ENCODE data around the gene SLC22A6.

SLC22A6 gene

GRCh38 chr11:63014408-63015055, 29.8 kb upstream of the SLC22A6 start:
- no peaks in the 10 kb centered on the region for H3K4me1 ChIP-seq (ENCODE audit: control insufficient read depth in 1 of 2, insufficient read depth in 1 of 2, low read depth in 1 of 2, low read length in 1 of 2)
- peaks cover 19% of the 10 kb centered on the region for H3K27me3 ChIP-seq
- no peaks in the 10 kb centered on the region for H3K36me3 ChIP-seq
- TF ChIP-seq, protein P1, sequence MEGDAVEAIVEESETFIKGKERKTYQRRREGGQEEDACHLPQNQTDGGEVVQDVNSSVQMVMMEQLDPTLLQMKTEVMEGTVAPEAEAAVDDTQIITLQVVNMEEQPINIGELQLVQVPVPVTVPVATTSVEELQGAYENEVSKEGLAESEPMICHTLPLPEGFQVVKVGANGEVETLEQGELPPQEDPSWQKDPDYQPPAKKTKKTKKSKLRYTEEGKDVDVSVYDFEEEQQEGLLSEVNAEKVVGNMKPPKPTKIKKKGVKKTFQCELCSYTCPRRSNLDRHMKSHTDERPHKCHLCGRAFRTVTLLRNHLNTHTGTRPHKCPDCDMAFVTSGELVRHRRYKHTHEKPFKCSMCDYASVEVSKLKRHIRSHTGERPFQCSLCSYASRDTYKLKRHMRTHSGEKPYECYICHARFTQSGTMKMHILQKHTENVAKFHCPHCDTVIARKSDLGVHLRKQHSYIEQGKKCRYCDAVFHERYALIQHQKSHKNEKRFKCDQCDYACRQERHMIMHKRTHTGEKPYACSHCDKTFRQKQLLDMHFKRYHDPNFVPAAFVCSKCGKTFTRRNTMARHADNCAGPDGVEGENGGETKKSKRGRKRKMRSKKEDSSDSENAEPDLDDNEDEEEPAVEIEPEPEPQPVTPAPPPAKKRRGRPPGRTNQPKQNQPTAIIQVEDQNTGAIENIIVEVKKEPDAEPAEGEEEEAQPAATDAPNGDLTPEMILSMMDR (IDR thresholded peaks at IDR 0.05), result no peak
- no peaks in the 10 kb centered on the region for H3K9me3 ChIP-seq
- H3K27ac ChIP-seq, result no peak overlapping the region
- no peak overlapping the region for H3K4me3 ChIP-seq (ENCODE audit: low read depth in 1 of 2, low read length in 1 of 2)

DNA sequence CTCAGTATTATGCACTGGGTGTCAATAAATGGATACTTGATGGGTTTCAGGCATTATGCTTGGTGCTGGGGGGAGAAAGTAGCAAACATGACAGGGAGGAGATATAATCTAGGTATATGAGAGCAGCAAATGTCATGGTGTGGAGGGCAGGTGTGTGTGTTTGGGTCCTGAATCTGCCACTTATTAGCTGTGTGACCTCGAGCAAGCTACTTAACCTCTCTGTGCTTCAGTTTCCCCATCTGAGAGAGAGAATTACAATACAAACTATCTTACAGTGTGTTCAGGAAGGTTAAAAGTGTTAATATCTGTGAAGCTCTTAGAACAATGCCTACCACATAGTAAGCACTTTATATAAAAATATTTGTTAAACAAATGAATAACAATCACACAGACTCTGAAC, 28.1 kb upstream of the SLC22A6 start:
- H3K27ac ChIP-seq, result no peak overlapping the region
- no peaks in the 10 kb centered on the region for H3K4me1 ChIP-seq (ENCODE audit: control insufficient read depth in 1 of 2, insufficient read depth in 1 of 2, low read depth in 1 of 2, low read length in 1 of 2)
- no peaks in the 10 kb centered on the region for H3K36me3 ChIP-seq
- no peaks in the 10 kb centered on the region for H3K9me3 ChIP-seq
- TF ChIP-seq, protein P1 (IDR thresholded peaks at IDR 0.05), result no peak
- H3K4me3 ChIP-seq (ENCODE audit: low read depth in 1 of 2, low read length in 1 of 2), result no peak overlapping the region
- H3K27me3 ChIP-seq, result peaks cover 16% of the 10 kb centered on the region

DNA sequence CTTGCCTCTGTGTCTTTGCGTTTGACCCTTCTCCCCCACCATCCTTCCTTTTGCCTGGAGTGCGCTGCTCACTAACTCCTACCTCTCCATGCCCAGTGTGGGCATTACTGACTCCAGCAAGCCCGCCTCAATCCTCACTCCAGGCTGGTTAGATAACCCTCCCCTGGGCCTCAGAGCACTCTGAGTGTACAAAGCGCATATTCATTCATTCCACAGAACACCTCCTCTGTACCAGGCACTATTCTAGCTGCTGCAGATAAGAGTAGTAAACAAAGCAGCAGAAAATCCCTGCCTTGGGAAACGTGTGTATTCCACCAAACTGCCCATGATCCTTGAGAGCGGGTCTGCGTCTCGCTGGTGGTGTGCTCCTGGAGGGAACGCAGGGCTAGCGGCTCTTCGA, 27.7 kb upstream of the SLC22A6 start:
- H3K4me1 ChIP-seq (ENCODE audit: control insufficient read depth in 1 of 2, insufficient read depth in 1 of 2, low read depth in 1 of 2, low read length in 1 of 2), result no peaks in the 10 kb centered on the region
- H3K27ac ChIP-seq, result no peak overlapping the region
- peaks cover 11% of the 10 kb centered on the region for H3K27me3 ChIP-seq
- no peaks in the 10 kb centered on the region for H3K9me3 ChIP-seq
- TF ChIP-seq, protein P1 (IDR thresholded peaks at IDR 0.05), result no peak
- H3K36me3 ChIP-seq, result no peaks in the 10 kb centered on the region
- H3K4me3 ChIP-seq (ENCODE audit: low read depth in 1 of 2, low read length in 1 of 2), result no peak overlapping the region

- H3K36me3 ChIP-seq, result no peaks in the 10 kb centered on the region
- H3K27me3 ChIP-seq, result peaks cover 6% of the 10 kb centered on the region
- H3K9me3 ChIP-seq, result no peaks in the 10 kb centered on the region
- TF ChIP-seq, protein P1 (IDR thresholded peaks at IDR 0.05), result no peak
- H3K4me3 ChIP-seq (ENCODE audit: low read depth in 1 of 2, low read length in 1 of 2), result no peak overlapping the region
- no peak overlapping the region for H3K27ac ChIP-seq
- H3K4me1 ChIP-seq (ENCODE audit: control insufficient read depth in 1 of 2, insufficient read depth in 1 of 2, low read depth in 1 of 2, low read length in 1 of 2), result no peaks in the 10 kb centered on the region
Measured at GRCh38 chr11:63010934-63011439, 26.2 kb upstream of the SLC22A6 start.

DNA sequence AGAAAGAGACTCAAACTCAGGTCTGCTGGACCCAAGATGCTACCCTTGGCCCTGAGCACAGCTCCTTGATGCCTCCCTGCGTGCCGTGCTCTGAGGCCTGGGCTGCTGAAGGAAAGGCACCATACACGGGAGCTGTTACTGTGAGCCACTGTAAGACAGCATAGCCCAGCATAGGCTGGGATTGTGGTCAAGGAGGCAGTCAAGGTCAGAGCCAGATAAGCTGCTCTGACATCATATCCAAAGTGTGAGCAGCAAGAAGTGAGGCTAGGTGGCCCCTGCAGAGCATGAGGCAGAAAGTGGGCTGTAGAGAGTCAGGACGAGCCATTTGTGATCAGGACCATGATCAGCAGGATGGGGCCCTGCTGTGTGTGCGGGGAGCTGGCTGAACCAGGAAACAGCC, 23.2 kb upstream of the SLC22A6 start:
- Histone ChIP-seq H3K9me3 (no peaks in the 10 kb centered on the region), H3K36me3 (no peaks in the 10 kb centered on the region), H3K4me3 (ENCODE audit: low read depth in 1 of 2, low read length in 1 of 2) (no peak overlapping the region), H3K27ac (no peak overlapping the region), H3K4me1 (ENCODE audit: control insufficient read depth in 1 of 2, insufficient read depth in 1 of 2, low read depth in 1 of 2, low read length in 1 of 2) (no peaks in the 10 kb centered on the region), H3K27me3 (peaks cover 4% of the 10 kb centered on the region)
- TF ChIP-seq, protein P1 (IDR thresholded peaks at IDR 0.05), result no peak
